ENCODE data around the gene ARHGAP6. TPM values are rescaled to one million over a fixed set of nuclear protein-coding genes. Genes with fewer than 3 reads are reported as not detected.
"Not testable (repeated sequence)": the region's sequence is repeated elsewhere in the genome, so short reads cannot be mapped to it uniquely, and the experiment has no call there.

The ARHGAP6 gene
- total RNA-seq, 1 donor from 2014 or later: 16.7 TPM

DNA sequence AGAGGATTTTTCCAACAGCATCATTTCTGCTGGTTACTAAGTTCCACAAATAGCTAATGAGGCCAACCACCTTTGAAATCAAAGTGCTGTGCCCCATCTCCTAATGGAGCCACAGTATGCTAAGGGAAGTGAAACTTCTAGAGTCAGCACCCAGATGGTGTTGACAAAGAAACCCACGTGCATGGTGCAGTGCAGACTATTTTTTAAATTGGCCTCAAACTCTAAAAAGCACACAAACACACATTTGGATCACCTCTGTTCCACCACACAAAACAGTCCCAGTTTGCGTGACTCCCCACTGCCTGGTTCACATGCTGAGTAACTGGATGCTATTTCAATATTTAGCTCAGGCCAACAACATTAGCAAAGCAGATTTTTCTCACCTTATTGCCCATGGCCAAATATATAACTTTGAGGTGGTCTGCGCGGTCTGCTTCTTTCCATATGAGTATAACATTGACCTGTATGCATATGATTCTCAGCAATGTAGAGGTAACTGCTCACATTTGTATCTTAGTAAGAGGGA is 302.6 kb downstream of the ARHGAP6 start:
- H3K27ac ChIP-seq: no peak overlapping the region
- H3K4me1 ChIP-seq: no peaks in the 10 kb centered on the region
- no peaks in the 10 kb centered on the region for H3K27me3 ChIP-seq (ENCODE audit: low read depth)
- no peak overlapping the region for H3K4me3 ChIP-seq
- H3K9me3 ChIP-seq: no peaks in the 10 kb centered on the region
- ATAC-seq (peak in 1 of 2 donors; percentile 66), DNase-seq (no peak)
- TF ChIP-seq, protein P1, sequence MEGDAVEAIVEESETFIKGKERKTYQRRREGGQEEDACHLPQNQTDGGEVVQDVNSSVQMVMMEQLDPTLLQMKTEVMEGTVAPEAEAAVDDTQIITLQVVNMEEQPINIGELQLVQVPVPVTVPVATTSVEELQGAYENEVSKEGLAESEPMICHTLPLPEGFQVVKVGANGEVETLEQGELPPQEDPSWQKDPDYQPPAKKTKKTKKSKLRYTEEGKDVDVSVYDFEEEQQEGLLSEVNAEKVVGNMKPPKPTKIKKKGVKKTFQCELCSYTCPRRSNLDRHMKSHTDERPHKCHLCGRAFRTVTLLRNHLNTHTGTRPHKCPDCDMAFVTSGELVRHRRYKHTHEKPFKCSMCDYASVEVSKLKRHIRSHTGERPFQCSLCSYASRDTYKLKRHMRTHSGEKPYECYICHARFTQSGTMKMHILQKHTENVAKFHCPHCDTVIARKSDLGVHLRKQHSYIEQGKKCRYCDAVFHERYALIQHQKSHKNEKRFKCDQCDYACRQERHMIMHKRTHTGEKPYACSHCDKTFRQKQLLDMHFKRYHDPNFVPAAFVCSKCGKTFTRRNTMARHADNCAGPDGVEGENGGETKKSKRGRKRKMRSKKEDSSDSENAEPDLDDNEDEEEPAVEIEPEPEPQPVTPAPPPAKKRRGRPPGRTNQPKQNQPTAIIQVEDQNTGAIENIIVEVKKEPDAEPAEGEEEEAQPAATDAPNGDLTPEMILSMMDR (IDR thresholded peaks at IDR 0.05): no peak
- intact Hi-C loops (cut with DNase I): no loop called here
- no peaks in the 10 kb centered on the region for H3K36me3 ChIP-seq

DNA sequence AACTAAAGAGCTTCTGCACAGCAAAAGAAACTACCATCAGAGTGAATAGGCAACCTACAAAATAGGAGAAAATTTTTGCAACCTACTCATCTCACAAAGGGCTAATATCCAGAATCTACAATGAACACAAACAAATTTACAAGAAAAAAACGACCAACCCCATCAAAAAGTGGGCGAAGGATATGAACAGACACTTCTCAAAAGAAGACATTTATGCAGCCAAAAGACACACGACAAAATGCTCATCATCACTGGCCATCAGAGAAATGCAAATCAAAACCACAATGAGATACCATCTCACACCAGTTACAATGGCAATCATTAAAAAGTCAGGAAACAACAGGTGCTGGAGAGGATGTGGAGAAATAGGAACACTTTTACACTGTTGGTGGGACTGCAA is 304.1 kb downstream of the ARHGAP6 start:
- H3K4me3 ChIP-seq; ATAC-seq; H3K9me3 ChIP-seq; H3K27me3 ChIP-seq (ENCODE audit: low read depth); H3K4me1 ChIP-seq; intact Hi-C loops (cut with DNase I); H3K36me3 ChIP-seq; H3K27ac ChIP-seq; DNase-seq: not testable (repeated sequence)

DNA sequence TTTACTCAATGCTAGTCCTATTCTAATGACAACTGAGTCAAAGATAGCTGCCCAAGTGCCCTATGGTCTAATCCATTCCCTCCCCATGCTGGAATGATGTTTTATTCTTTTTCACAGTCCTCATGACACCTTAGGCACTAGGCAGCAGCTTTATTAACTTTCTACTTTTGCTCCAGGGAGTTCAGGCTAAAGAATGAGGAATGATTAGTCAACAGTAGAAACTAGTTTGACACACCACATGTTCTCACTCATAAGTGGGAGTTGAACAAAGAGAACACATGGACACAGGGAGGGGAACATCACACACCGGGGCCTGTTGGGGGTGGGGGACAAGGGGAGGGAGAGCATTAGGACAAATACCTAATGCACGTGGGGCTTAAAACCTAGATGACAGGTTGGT is 309.8 kb downstream of the ARHGAP6 start:
- H3K9me3 ChIP-seq; intact Hi-C loops (cut with DNase I); H3K27me3 ChIP-seq (ENCODE audit: low read depth); DNase-seq; H3K27ac ChIP-seq; H3K4me3 ChIP-seq; ATAC-seq; H3K36me3 ChIP-seq: not testable (repeated sequence)
- H3K4me1 ChIP-seq: peaks cover 11% of the 10 kb centered on the region

DNA sequence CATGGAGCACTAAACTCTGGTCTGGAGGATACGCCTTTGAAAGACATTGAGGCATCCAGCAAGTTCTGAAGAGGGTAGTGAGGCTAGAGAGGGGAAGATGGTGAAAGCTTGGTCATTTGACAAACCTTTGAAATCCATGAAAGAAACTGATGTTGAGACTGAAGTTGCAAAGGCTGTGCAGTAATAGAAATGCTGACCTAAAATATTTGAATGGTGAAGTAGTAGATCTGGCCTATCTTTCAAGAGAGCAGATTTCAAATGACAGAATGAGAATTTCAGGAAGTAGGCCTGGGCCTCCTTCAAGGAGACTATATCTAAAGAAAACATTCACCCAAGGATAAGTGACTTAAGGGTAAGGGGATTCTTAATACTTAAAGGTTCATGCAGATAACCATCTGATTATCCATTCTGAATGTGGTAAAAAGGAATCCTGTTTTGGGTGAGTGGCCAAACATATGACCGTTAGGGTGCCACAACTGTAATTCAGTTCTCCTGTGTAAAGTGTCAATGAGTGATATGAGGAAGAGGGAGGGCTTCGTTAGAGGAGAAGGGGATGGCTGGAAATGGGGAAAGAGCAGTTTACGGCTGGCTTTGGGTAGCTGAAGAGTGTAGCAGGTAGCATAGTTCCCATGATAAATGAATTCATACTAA is 310.3 kb downstream of the ARHGAP6 start:
- H3K27me3 ChIP-seq (ENCODE audit: low read depth): no peaks in the 10 kb centered on the region
- no peak overlapping the region for H3K4me3 ChIP-seq
- DNase-seq (no peak), ATAC-seq (no peak)
- H3K36me3 ChIP-seq: no peaks in the 10 kb centered on the region
- intact Hi-C loops (cut with DNase I): no loop called here
- no peak overlapping the region for H3K27ac ChIP-seq
- TF ChIP-seq, protein P1 (IDR thresholded peaks at IDR 0.05): no peak
- H3K4me1 ChIP-seq: peaks cover 11% of the 10 kb centered on the region
- H3K9me3 ChIP-seq: no peaks in the 10 kb centered on the region

DNA sequence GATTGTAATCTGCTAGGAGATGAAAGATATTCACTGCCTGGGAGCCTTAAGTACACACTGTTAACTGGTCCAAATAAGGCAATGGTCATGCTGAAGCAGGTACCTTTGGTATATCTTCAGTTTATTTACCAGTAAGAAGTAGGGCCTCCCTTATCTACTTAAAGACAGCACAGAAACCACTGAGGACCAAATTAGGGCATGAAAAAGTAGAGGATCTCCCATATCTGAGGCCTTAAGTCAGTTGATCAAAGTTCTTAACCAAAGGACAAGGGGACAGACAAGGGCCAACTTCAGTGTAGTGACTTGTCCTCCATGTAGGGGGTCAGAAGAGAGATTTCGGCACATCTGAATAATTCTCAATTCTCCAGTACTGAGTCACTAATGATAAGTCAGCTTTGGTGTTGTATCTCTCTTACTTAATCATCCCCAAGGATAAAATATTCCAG is 313.4 kb downstream of the ARHGAP6 start:
- intact Hi-C loops (cut with DNase I): no loop called here
- DNase-seq (no peak), ATAC-seq (no peak)
- H3K4me1 ChIP-seq: peaks cover 11% of the 10 kb centered on the region
- TF ChIP-seq, protein P1 (IDR thresholded peaks at IDR 0.05): no peak
- no peaks in the 10 kb centered on the region for H3K9me3 ChIP-seq
- H3K36me3 ChIP-seq: no peaks in the 10 kb centered on the region
- no peaks in the 10 kb centered on the region for H3K27me3 ChIP-seq (ENCODE audit: low read depth)
- H3K27ac ChIP-seq: peak overlapping the region; percentile 77
- no peak overlapping the region for H3K4me3 ChIP-seq

DNA sequence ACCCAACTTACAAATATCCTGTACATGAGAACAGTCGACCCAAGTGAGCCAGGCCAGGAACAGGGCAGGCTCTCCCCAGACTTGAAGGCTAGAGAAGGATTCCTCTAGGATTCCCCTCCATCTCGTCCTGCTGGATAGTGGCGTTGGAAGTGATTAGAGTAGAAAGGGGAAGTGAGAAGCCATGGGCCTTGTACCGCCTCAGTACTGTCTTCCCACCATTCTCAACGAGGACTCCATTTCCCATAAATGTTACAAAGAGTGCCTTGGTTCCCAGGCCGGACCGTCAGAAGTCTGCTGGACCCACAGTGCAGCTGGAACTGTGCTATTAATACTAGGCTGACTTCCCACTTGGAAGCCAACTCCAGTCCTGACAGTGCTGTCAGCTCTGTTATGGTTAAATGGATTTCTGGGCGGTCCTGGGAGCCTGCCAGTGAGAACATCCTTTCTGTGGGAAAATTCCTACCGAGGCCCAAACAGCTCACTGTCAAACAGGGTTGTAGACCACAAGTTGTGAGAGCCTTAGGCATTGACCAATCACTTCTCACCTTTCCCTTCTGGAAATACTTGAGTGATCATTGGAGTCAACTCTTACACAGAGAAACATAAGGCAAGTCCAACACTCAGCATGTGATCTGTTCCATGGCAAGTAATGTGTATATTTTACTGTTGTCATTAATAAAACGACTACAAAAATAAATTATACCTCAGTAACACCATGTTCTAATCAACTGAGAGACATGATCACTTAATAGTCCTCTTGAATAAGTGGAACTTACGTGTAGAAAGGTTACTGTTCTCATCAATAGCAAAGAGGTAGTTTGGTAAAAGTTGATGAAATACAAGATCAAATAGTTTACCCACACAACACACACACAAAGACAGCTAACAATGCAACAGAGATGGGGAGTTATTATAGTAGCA is 314.1 kb downstream of the ARHGAP6 start:
- intact Hi-C loops (cut with DNase I): no loop called here
- Histone ChIP-seq H3K4me1 (peaks cover 11% of the 10 kb centered on the region), H3K9me3 (no peaks in the 10 kb centered on the region), H3K27ac (peak overlapping the region; percentile 77), H3K36me3 (no peaks in the 10 kb centered on the region), H3K4me3 (peak overlapping the region; percentile 19), H3K27me3 (ENCODE audit: low read depth) (no peaks in the 10 kb centered on the region)
- ATAC-seq (peak; percentile 45 to 61), DNase-seq (peak; percentile 38)
- TF ChIP-seq, protein P1 (IDR thresholded peaks at IDR 0.05): no peak

All from lower lobe of right lung (tissue), 2 donors.